Left ventricle myocardium superior (tissue), 1 donor: Measurements from ENCODE around the gene TUSC7. TPM values are rescaled to one million over a fixed set of nuclear protein-coding genes. Genes with fewer than 3 reads are reported as not detected.

Experiments used
- ATAC-seq: fragments of 200-7000 bp; cut with Tn5 transposase; one replicate; pipeline ENCODE4 v1.9.1; 2020; ENCODE audit warnings: mild to moderate bottlenecking, moderate library complexity
- DNase-seq: peaks from one replicate; pipeline ENCODE4 v3.0.0-alpha.2; 2020
- intact Hi-C: fragments of 100-400 bp; cut with micrococcal nuclease; formaldehyde crosslinking; loops from one replicate; pipeline ENCODE4 v1.11.0; 2022
- long read RNA-seq: library from polyadenylated mRNA; unstranded; transcript quantifications from one replicate; pipeline ENCODE4 v2.0.0, GENCODE V29; 2021
- total RNA-seq: library from RNA; stranded (reverse); fragmentation: NEBNext Ultra II Directional; extraction: Animal tissue kit (Norgen Biotek cat#: 25700); gene quantifications from one replicate; pipeline ENCODE4 v1.2.1, GENCODE V29; 2021
- donor health status: DM: no; HTN: yes; CAD: no; lungs with severe emphysema.

Gene TUSC7
- not detected for total RNA-seq
- long read RNA-seq = 0 reads

DNA sequence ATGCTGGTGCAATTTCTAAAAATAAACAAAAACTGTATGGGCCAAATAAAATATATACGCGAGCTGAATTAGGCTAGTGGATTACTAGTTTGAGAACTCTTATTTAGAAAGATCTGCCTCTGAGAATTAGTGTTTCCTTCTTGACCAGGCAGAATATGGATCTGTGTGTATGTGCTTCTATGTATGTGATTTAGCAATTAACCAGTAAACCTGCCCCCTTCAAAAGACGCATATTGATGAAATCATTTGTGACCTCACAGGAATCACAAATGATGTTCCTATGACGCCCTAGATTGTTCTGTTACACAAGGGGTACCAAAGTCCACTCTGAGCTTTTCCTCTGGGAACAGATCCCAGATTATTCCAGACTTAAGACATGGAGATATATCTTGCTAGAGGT is at the start of gene TUSC7:
Gene TUSC7, plus strand, starts transcription at position 301 of the 400 bp plus-strand sequence.
- ATAC-seq (no peak), DNase-seq (no peak)
- intact Hi-C loops = no loop called here

DNA sequence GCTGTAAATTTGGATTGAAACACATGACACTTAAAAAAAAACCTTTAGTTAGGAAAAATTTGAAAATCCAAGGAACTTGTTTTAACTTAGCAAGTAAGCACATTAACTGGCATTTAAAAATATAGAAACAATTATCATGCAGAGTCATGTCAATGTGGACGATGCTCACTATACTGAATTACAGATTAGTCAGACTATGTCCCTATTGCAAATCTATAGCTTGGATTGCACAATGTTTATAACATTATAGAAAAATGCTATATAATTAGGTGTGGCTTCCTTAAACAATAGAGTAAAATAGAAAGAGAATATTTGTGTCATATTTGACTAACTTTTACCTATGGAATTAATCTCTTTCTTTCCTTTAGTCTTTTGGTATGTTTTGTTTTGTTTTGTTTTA is 48.4 kb upstream of the TUSC7 start:
- intact Hi-C loops = no loop called here
- ATAC-seq (no peak), DNase-seq (no peak)

DNA sequence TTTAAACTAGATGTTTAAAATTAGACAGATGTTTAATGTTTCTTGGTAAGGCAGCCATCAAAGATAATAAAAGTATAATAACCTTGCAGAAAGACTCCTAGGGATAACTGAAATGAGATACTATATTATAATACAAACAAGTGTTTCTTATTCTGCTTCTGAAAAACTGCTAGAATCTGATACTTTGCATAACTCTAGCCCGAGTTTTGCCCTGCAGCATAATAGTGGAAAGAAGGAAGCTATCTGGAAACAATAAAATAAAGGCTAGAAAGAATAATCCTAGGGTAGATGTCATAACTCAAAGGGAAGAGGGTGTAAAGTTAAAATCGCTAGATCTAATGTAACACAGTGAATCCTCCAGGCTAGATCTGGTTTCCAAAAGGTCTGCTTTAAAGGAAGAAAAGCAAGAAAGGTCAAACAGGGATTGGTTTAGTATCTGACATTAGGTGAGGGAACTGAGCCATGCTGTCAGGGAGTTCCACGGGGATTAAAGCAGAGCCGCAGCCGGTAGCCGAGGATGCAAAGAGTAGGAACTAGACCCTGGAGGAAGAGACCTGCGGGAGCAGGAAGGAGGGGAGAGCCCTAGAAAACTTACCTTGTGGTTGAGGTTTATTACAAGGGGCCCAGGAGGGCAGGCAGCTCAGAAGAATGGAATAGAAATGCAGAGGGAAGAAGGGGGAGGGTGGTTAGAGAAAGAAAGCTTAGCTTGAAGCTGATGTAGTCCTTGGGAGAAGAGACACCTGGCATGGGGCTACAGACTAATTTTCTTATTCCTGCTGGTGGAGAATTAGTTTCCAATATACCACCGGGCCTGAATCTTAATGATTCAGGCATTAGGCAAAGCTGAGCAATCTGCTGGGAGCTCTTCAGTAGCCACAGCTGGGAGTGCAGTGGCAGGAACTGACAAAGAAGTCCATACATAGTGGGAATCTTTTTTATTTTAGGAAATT is 46.1 kb upstream of the TUSC7 start:
- no peak for ATAC-seq
- intact Hi-C loops = no loop called here
- DNase-seq = no peak

DNA sequence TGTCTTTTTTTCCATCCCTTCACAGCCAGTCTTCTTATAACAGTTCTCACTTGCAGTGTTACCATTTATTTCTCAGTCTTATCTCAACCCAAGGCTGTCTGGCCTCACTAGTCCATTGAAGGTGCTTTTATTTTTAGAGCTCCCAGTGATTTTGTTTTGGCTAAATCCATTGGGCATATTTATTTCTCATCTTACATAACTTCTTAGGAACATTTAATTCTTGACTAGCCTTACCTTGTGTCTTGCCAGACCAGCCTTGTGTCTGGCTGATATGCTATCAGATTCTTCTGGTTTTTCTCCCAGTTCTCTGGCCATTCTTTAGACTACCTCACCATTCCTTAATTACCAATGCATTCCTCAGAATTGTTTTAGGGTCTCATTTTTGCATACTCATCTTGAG is 42.3 kb upstream of the TUSC7 start:
- no peak for DNase-seq
- intact Hi-C loops = no loop called here
- no peak for ATAC-seq

DNA sequence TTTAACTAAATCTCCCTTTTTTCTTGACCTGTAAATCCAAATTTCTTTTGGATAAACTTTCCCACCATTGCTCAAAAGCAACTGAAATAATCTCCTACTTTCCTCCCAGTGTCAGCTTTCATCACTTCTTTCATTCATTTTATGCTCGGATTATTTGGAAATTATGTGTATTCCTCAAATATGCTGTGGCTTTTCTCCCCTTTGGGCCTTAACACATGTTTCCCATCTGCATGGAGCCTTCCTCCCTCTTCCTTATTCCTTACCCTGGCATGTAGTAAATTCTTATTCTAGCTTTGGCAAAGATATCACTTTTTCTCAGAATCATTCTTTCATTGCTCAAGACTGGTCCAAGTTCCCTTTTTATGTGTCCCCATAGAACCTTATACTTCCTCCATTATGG is 41.8 kb upstream of the TUSC7 start:
- ATAC-seq (no peak), DNase-seq (no peak)
- intact Hi-C loops = no loop called here

DNA sequence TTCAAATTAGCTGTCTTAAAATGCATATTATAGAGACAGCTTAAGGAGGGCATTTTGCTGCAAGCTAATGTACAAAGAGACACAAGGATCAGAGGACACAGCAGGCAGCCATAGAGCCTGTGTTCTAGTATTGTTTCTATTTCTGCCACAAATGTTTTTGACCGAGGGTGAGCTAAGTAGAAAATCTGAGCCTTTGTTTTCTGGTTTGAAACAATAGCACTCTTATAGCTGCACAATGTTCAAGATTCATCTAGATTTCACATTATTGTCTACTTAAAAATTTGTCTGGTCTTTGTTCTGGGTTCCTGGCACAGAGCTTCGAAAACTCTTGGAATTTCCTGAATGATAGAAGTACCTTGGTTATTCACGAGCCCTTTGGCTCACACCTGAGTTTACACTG is 40.0 kb upstream of the TUSC7 start:
- intact Hi-C loops = no loop called here
- no peak for DNase-seq
- no peak for ATAC-seq

DNA sequence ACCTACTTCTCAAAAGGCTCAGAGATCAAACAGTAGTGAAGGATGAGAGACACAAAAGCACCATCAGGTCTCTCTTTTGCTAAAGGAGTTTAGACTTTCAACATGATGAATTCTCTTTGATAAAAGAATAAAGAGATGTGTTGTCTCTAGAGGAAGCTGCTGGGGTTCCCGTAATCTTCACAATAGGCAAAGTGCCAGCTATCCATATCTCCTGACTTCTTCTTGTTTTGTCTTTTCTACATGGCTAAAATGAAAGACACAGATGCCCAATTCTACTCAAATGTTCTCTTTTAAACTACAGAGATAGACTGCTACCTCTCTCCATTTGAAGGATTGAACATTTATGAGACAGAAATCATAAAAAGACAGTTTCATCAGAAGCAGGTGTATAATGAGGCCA is 38.4 kb upstream of the TUSC7 start:
- intact Hi-C loops = no loop called here
- no peak for DNase-seq
- ATAC-seq = no peak

DNA sequence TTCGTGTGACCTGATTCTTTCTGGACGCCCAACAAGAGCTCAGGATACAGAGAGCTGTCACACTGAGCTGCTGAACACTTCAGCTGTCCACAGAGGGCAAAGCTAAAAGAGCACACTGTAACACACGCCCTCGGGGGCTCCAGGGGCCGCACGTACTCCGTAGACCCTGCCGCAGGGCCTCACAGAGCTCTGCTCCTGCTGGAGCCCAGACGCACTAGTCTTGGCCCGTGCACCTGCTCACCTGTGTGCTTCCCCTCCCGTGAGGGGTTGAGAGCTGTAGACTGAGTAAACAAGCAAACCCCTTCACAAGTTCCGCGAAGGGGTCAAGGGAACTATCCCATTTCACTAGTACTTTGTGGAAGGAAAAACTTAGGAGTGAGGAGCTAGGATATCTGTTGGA is 30.7 kb upstream of the TUSC7 start:
- intact Hi-C loops = no loop called here
- ATAC-seq = no peak
- no peak for DNase-seq

DNA sequence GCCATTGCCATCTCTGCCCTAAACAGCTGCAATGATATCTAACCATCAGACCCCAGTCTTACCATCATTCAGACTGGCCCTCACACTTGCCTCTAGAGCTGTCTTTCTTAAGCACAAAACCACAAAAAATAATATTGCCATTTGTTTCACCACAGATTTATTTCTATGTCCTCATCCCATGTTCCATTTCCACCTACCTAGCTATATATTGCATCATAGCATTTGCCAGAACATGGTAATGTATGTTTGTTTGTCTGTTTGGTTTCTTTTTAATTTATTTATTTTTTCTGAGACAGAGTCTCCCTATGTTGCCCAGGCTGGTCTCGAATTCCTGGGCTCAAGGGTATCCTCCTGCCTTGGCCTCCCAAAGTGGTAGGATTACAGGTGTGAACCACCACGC is 18.5 kb upstream of the TUSC7 start:
- DNase-seq = no peak
- intact Hi-C loops = no loop called here
- ATAC-seq = no peak

DNA sequence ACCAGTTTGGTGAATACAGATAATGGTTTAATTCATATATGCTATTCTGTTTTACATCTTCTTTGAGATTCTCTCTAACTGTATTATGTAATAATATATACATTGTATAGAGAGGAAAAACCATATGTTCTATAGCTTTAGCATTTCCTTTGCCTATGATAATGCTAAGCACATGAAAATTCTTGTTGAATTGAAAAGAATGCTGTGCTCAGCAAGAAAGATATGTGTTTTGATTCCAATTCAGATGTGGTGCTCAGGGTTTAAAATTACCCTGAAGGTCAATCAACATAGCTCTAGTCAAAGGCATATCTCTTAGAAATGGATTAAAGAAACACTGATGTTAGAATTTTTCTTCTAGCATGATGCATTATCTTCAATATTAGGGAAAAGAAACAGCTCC is 8.5 kb upstream of the TUSC7 start:
- intact Hi-C loops = no loop called here
- DNase-seq = no peak
- ATAC-seq = no peak

DNA sequence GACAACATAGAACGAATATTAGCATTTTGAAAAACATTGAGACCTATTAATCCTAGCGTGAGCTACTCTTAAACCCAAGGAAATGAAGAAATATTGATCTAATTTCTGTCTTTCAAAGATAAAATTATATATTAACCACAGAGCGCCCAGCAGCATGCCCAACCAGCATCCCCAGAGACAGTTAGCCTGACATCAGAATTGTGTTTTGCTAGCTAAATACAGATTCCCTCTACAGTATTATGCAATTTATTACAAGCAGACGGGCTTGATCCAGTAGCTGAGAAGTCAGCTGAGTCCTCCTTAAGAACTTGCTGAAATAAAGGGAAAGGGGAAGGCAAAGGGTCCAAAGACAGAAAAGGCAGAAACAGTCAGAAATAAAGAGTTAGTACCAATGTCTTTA is 7.2 kb upstream of the TUSC7 start:
- ATAC-seq (no peak), DNase-seq (no peak)
- intact Hi-C loops = no loop called here

DNA sequence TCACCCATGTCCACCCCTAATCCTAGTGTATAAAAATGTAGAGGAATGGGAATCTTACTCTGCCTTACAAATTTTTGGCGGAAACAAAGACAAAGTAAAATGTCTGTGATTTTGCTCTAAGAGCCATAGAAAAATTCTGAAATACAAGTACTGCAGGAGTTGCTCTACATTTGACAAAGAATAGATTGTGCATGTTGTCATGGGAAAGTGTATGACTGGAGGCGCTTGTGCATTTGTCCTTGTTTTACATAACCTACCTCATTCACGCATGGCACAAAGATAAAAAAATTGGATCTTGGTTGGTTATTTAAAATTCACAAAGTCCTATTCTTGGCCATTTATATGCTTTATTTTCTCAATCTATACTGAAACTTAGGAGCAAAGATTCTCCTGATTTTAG is 2.0 kb upstream of the TUSC7 start:
- no peak for DNase-seq
- intact Hi-C loops = no loop called here
- no peak for ATAC-seq

DNA sequence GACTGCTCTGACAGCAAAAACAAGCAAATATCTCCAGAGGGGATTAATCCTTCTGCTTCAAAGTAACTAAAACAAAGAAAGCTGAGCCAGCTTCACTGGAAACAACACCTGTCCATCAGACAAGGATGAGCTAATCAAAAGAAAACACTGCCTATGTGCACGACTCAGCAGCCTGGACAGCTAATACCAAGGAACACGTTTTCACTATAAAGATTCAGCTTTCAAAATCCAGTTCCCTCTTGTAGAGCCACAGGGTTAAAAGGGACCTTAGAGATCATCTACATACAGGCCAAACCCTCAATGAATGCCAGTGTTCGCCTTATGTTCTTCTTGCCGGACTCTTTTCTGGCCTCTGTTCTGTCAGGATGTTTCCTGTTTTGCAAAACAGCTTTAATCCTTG is 6.9 kb downstream of the TUSC7 start:
- DNase-seq (no peak), ATAC-seq (no peak)
- intact Hi-C loops = no loop called here

DNA sequence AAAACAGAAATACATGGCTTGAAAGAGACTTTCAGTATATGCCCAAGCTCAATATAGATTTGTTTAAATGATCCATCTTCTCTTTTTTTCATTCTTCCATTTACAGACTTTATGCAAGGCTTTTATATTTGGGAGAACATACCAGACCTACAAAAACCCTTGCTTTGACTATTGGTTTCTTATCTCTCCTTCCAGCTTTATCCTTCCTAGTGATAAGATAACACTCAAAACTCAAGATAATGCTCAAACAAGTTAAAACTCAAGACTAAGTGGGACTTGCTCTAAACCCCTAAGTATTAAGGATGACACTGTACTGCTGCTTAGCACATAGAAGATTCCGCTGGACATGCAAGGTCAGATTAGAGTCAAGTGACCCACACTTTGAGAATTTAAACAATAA is 8.0 kb downstream of the TUSC7 start:
- intact Hi-C loops = no loop called here

DNA sequence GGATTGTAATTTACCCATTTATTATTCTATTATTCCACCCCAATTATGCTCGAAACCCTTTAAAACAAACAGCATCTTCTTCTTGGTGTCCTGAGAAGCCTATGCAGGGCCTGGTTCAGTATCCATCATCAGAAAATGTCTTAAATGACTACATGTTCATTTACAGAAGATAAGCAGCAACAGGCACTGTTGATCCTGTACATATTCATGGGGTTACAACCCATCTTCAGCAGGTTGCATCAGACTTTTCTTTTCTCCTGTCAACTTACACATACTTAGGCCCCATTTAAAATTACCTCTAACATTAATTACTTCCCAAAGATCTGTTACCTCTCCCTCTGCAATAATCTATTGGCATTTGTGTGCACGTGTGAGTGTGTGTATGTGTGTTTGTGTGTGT is 18.9 kb downstream of the TUSC7 start:
- DNase-seq = no peak
- intact Hi-C loops = no loop called here
- ATAC-seq = no peak

More for the DNA sequence above, 8.0 kb downstream of the TUSC7 start:
- DNase-seq (no peak), ATAC-seq (no peak)

DNA sequence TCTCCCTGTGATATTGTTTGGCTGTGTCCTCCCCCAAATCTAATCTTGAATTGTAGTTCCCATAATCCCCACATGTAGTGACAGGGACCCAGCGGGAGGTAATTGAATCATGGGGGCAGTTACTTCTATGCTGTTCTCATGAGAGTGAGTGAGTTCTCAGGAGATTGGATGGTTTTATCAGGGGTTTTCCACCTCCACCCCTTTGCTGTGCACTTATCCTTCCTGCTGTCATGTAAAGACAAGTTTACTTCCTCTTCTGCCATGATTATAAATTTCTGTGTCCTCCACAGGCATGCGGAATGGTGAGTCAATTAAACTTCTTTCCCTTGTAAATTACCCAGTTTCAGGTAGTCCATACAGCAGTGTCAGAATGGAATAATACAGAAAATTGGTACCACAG is 24.7 kb downstream of the TUSC7 start:
- no peak for ATAC-seq
- intact Hi-C loops = no loop called here
- DNase-seq = no peak

DNA sequence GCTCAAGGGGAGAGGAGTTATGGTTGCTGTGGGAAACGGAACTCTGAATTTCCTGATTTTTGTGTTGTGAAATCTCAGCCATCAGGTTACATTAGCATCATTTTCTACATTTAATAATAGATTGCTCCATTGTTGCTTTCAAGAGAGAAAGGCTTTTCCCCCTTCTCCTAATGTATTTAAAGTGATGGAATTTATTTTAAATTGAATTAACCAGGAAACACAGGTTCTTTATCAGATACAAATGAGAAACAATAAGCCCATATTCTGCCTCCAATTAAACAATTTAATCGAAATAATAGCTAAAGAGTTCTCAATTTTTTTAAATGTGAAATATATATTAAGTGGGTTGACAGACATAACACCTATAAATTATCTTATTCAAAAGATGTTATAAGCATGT is 30.1 kb downstream of the TUSC7 start:
- DNase-seq (no peak), ATAC-seq (no peak)
- intact Hi-C loops = no loop called here

DNA sequence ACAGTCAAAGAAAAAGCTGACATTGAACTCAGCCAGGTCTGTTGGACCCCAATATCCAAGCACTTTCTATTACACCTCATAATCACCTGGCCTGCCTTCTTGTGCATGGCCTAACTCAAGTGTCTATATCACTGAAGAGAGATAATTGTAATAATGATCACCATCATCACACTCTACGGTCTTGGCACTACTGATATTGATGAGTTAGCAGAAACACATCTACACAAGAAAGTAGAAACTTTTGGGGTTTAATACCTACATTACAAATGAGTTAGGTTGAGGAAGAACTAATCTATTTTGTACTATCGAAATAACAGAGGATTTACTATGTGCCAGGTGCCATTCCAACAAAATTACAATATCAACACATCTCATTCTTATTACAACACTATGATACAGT is 30.7 kb downstream of the TUSC7 start:
- DNase-seq (no peak), ATAC-seq (no peak)
- intact Hi-C loops = no loop called here

DNA sequence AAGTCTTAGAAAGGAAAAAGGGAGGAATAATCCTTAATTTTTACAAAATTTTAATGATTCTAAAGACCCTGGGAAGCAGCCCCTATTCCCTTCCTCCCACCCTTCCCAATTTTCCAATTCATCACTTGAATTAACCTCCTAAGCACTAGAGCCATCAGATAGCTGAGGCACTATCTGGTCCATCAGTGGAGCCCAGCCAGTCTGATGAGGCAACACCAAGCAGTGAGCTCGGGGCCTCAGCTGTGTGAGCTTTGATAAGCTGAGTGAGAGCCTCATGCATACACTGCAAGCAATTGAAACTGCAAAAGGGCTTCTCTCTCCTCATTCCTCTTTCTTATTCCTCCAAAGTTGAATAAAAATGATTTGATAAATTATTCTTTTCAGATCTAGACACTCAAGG is 31.9 kb downstream of the TUSC7 start:
- DNase-seq (no peak), ATAC-seq (no peak)
- intact Hi-C loops = no loop called here

DNA sequence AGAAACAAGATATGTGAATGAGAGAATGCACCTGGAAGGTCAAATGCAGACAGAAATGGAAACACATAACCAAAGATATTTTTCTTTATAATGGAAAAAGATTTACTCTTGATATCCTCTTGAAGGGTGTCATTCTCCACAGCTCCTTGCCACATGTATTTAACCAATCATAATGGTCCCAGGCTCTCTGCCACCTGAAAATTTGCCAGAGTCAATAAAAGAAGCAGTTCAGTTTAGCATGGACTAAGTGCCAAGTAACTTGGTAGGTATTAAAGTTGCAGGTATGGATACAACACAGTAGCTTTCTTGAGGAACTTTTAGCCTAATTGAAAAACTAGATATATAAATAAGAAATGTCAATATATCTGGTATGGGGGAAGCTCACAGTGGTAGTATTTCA is 33.5 kb downstream of the TUSC7 start:
- intact Hi-C loops = no loop called here
- no peak for ATAC-seq
- no peak for DNase-seq

DNA sequence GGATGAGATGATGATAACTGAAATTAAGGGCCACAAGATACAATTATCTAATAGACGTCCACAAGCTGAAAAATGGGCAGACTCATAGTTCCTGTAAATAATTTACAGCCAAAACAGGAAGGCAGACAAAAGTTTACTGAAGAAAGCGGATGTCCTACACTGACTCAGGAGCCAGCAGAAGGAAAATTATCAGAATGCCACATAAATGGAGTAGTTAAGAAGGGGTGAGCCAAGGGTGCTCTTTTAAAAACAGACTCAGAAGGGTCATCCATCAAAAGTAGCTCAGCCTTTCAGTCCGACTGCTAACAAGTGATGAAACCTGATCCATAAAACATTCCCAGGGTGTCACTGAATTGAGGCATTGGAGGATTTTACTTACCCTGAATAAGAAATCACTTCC is 39.8 kb downstream of the TUSC7 start:
- no peak for ATAC-seq
- DNase-seq = no peak
- intact Hi-C loops = no loop called here
